Measurements from ENCODE around the gene C16orf95.

Gene C16orf95

GRCh38 chr16:87295259-87295658, 21.9 kb downstream of the C16orf95 start:
- H3K4me1 ChIP-seq (ENCODE audit: insufficient read depth, poor library complexity, severe bottlenecking) = no peaks in the 10 kb centered on the region
- peaks cover 4% of the 10 kb centered on the region for H3K9me3 ChIP-seq (ENCODE audit: severe bottlenecking)
- no peak overlapping the region for H3K27ac ChIP-seq (ENCODE audit: poor library complexity, severe bottlenecking)
- peak; percentile 88 for ATAC-seq (ENCODE audit: low read depth)
- no peaks in the 10 kb centered on the region for H3K36me3 ChIP-seq (ENCODE audit: low read depth)
- TF ChIP-seq CTCF (IDR thresholded peaks at IDR 0.05; ENCODE audit: poor library complexity, severe bottlenecking) = no peak
- no peak for DNase-seq (ENCODE audit: low spot score)
- no peak overlapping the region for H3K4me3 ChIP-seq (ENCODE audit: severe bottlenecking)
- no peaks in the 10 kb centered on the region for H3K27me3 ChIP-seq (ENCODE audit: insufficient read depth, poor library complexity, severe bottlenecking)

GRCh38 chr16:87293990-87294389, 23.2 kb downstream of the C16orf95 start:
- no peak for ATAC-seq (ENCODE audit: low read depth)
- no peak for DNase-seq (ENCODE audit: low spot score)
- Histone ChIP-seq H3K9me3 (ENCODE audit: severe bottlenecking) (peaks cover 4% of the 10 kb centered on the region), H3K4me3 (ENCODE audit: severe bottlenecking) (no peak overlapping the region), H3K27me3 (ENCODE audit: insufficient read depth, poor library complexity, severe bottlenecking) (no peaks in the 10 kb centered on the region), H3K36me3 (ENCODE audit: low read depth) (no peaks in the 10 kb centered on the region), H3K4me1 (ENCODE audit: insufficient read depth, poor library complexity, severe bottlenecking) (no peaks in the 10 kb centered on the region), H3K27ac (ENCODE audit: poor library complexity, severe bottlenecking) (no peak overlapping the region)
- TF ChIP-seq CTCF (IDR thresholded peaks at IDR 0.05; ENCODE audit: poor library complexity, severe bottlenecking) = no peak

- Histone ChIP-seq H3K4me3 (ENCODE audit: severe bottlenecking) (no peak overlapping the region), H3K27ac (ENCODE audit: poor library complexity, severe bottlenecking) (no peak overlapping the region), H3K27me3 (ENCODE audit: insufficient read depth, poor library complexity, severe bottlenecking) (no peaks in the 10 kb centered on the region), H3K9me3 (ENCODE audit: severe bottlenecking) (peaks cover 6% of the 10 kb centered on the region), H3K36me3 (ENCODE audit: low read depth) (no peaks in the 10 kb centered on the region), H3K4me1 (ENCODE audit: insufficient read depth, poor library complexity, severe bottlenecking) (no peaks in the 10 kb centered on the region)
- DNase-seq (ENCODE audit: low spot score) (no peak), ATAC-seq (ENCODE audit: low read depth) (no peak)
- no peak for TF ChIP-seq CTCF (IDR thresholded peaks at IDR 0.05; ENCODE audit: poor library complexity, severe bottlenecking)
Observed at GRCh38 chr16:87291944-87292343, 25.2 kb downstream of the C16orf95 start.

- no peaks in the 10 kb centered on the region for H3K36me3 ChIP-seq (ENCODE audit: low read depth)
- no peak overlapping the region for H3K4me3 ChIP-seq (ENCODE audit: severe bottlenecking)
- no peak overlapping the region for H3K27ac ChIP-seq (ENCODE audit: poor library complexity, severe bottlenecking)
- H3K4me1 ChIP-seq (ENCODE audit: insufficient read depth, poor library complexity, severe bottlenecking) = no peaks in the 10 kb centered on the region
- no peak for TF ChIP-seq CTCF (IDR thresholded peaks at IDR 0.05; ENCODE audit: poor library complexity, severe bottlenecking)
- peaks cover 6% of the 10 kb centered on the region for H3K9me3 ChIP-seq (ENCODE audit: severe bottlenecking)
- H3K27me3 ChIP-seq (ENCODE audit: insufficient read depth, poor library complexity, severe bottlenecking) = no peaks in the 10 kb centered on the region
- no peak for ATAC-seq (ENCODE audit: low read depth)
- DNase-seq (ENCODE audit: low spot score) = no peak
Observed at GRCh38 chr16:87288753-87289362, 28.3 kb downstream of the C16orf95 start.

GRCh38 chr16:87286839-87287626, 30.2 kb downstream of the C16orf95 start:
- TF ChIP-seq CTCF (IDR thresholded peaks at IDR 0.05; ENCODE audit: poor library complexity, severe bottlenecking) = no peak
- H3K9me3 ChIP-seq (ENCODE audit: severe bottlenecking) = peaks cover 6% of the 10 kb centered on the region
- H3K4me1 ChIP-seq (ENCODE audit: insufficient read depth, poor library complexity, severe bottlenecking) = no peaks in the 10 kb centered on the region
- ATAC-seq (ENCODE audit: low read depth) = no peak
- H3K27ac ChIP-seq (ENCODE audit: poor library complexity, severe bottlenecking) = no peak overlapping the region
- H3K27me3 ChIP-seq (ENCODE audit: insufficient read depth, poor library complexity, severe bottlenecking) = no peaks in the 10 kb centered on the region
- no peaks in the 10 kb centered on the region for H3K36me3 ChIP-seq (ENCODE audit: low read depth)
- no peak overlapping the region for H3K4me3 ChIP-seq (ENCODE audit: severe bottlenecking)
- DNase-seq (ENCODE audit: low spot score) = no peak

Data from RWPE2 (cell line).